Measurements from ENCODE around the gene FHOD3.
A peak's percentile ranks its signal among the peaks of the same experiment; 100 is the strongest.
"Not testable (repeated sequence)": the region's sequence is repeated elsewhere in the genome, so short reads cannot be mapped to it uniquely, and the experiment has no call there.

FHOD3 gene

DNA sequence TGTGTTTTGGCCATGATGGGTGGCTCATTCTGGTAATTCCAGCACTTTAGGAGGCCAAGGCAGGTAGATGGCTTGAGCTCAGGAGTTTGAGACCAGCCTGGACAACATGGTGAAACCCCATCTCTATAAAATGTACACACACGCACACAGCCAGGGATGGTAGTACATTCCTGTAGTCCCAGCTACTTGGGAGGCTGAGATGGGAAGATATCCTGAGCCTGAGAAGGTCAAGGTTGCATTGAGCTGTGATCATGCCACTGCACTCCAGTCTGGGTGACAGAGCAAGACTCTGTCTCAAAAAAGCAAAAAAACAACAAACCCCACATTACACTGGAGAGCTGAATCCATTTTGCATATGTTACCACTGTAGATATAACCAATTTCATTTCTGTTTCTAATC is 423.8 kb downstream of the FHOD3 start:
- DNase-seq: not testable (repeated sequence)

DNA sequence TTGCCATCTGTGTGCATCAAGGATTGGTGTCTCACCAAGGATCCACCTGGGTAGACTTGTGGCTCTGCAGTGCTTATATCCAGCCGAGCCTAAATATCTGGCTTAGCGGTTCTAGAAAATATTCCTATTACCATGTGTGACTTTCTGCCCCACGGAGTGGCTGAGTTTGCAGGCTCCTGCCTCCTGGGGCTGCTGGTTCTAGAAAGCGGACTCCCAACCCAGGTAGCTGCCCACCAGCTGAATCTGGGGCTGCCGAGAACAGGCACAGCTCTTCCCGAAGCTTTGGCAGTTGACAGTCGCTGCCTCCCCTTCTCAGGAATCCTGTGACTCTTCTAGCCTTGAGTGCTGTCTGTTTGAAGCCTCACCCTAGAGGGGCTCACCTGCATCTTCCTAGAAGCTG is 426.7 kb downstream of the FHOD3 start:
- no peak for DNase-seq

DNA sequence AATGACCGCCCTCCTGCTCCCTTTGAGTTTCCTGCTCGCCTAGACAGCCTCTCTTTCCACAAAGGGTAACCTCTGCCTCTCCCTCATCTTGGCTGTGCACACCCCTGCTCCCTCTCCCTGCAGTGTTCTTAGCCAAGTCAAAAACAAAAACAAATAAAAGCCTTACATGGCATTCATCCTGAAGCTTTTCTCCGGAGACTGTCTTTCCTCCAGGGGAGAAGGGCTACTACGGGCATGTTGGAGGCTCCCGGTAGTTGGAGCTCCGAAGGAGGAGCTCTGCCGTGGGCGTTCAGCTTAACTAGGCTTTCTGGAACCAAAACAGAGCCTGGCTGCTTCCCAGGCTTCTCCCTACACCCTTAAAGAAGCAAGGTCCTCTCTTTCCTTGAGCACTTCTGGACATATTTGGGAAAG is 427.1 kb downstream of the FHOD3 start:
- DNase-seq: no peak

DNA sequence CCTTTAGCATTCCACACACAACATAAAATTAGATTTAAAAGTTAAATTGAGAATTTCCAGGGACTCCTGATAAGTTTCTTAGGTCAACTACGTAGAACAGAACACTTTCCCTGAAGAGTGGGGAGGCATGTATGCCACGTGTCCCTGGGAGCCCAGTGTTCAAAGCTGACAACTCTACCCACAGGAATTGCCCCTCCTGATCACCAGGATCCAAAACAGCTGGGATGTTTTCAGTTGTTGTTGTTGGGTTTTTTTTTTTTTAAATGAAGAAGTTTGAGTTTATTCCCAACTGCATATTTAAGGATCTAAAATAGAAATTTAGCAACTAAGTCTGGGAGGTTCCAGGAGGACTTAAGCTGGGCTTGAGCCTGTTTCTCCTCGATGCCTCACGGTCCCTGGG is 430.8 kb downstream of the FHOD3 start:
- no peak for DNase-seq

DNA sequence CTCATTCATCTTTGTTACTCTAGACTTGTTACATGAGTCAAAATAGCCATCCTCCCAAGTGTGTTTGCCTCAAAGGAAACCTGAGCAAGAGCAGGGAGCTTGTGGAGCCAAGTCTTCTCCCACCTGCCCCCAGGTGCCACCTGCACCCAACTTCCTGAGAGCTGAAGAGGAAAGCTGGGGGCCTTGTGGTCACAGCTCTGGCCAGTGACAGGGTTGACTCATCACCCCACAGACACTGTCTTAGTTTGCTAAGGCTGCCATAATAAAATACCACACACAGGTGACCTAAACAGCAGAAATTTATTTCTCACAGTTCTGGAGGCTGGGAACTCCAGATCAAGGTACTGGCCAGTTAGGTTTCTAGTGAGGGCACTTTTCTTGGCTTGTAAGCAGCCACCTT is 431.7 kb downstream of the FHOD3 start:
- no peak for DNase-seq

DNA sequence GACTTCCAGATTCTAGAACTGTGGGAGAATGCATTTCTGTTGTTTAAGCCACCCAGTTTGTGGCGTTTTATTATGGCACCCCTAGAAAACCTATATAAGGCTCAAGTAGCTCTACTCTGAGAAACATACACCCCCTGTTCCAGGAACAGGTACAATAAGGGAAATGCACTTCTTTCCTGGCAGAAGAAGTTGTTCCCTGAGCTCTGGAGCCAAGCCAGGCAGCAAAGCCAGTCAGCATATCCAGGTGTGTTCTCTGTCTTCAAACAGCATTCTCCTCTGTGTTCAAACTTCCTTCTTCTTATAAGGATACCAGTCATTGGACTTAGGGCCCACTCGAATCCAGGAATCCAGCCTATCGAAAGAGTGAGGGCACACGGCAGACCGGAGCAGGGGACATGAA is 434.8 kb downstream of the FHOD3 start:
- no peak for DNase-seq

DNA sequence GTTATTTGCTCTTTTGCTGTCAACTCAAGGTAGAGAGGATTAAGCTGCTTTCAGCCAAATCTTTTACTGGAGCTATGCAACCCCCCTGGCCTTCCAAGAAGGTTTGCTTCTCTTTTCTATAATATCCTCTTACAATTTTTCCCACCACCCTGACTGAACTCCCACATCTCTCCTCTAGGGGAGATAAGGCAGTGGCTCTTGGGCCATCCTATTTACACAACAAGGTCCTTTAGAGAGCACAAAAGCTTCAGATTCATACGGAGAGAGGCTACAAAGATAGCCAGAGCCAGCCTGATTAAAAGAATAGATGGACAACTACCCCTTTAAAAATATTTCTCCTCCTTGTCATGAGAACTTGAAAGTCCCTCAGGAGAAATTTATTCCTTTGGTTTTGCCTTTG is 435.6 kb downstream of the FHOD3 start:
- no peak for DNase-seq

DNA sequence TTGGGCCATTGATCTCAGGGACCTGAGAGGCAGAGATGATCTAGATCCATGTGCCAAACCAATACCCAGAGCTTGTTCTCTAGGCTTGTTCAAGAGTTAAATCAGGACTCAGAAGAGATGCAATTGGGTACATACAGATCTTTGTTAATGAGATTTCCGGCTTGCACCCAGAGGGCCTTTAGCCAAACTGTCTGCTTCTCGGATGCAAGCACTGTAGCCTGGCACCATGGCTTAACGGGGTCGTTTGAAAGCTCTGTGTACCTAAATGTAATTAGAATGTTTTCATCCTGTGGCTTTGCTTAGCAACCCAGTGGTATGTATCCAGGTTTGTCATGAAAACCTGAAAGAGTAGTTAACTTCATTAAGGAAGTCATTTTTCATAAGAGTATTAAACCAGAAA is 437.1 kb downstream of the FHOD3 start:
- no peak for DNase-seq

DNA sequence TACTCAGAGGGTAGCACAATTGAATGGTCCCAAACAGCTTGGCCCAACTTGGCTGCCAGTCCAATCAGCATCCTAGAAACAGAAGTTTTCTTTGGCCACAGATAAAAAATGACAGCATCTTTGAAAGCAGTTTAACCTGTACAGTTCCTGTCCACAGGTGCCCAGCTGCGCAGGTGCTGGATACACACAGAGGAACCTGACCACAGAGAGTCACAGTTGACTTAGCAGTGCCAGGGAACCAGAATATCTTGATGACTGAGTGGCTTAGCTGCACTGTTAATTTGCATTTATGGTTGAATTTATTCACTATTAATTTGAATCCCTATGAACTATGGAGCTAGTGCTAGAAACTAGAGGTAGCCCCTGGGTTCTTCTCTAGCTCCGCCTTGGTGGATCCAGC is 437.6 kb downstream of the FHOD3 start:
- no peak for DNase-seq

DNA sequence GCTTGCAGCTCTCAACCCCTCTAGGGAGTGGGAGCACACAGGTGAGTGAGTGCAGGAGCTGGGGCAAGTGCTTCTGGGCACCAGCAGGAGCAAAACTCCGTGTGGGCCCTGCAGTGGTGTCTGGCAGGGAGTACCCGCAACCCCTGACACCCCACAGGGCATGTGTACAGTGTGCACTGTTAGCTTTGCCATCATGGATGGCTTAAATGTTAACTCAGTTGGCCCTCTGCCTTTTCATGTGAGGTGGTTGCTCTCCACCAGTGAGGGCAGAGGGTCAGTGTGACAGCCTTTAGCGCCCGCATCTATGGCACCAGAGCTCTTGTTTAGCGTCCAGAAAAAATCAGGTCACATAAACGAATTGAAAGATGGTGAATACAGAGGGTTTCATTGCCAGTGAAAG is 438.6 kb downstream of the FHOD3 start:
- no peak for DNase-seq

DNA sequence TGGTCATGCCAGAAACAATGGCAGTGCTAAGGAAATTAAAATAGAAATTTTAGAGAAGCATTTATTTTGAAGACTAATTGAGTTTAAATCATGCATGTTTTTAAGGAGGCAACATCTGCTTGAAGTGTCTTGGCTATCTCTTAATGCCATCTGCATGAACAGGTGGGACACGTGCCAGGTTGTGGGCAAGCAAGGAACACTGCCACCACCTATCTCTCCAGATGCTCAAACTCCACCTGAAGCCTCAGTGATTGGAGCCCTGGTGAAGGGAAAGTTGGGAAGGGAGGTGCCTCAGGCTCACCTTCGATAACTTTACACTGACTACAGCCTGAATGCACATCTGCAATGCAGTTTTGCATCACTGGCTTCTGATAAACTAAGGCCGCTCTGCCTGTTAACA is 439.8 kb downstream of the FHOD3 start:
- no peak for DNase-seq

DNA sequence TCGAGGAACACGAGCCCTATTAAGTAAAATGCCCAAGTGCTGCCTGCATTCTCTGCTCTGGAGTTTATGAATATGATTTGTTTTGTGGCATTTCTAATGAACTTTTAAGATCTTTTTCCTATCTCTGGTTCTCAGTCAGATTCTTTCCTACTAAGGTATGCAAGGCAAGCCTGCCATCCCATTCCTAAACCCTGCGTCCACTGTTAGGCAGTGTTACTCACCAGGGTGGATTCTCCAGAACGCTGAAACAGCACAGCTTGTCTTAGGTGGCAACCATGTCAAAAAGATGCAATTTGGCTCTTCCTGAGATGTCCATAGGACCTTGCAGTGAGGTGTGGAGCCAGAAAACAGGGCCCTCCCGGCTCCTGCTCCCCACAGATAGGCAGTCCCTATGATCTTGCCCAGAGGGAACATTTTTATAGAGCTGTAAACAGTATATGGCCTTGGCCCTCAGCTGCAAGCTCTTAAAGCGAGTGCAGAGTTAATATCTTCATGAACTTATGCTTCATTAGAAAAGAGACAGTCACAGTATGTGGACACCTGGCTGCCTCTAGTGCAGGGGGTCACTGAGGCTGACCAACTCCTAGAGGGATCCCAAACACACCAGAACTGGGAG is 446.9 kb downstream of the FHOD3 start:
- no peak for DNase-seq

DNA sequence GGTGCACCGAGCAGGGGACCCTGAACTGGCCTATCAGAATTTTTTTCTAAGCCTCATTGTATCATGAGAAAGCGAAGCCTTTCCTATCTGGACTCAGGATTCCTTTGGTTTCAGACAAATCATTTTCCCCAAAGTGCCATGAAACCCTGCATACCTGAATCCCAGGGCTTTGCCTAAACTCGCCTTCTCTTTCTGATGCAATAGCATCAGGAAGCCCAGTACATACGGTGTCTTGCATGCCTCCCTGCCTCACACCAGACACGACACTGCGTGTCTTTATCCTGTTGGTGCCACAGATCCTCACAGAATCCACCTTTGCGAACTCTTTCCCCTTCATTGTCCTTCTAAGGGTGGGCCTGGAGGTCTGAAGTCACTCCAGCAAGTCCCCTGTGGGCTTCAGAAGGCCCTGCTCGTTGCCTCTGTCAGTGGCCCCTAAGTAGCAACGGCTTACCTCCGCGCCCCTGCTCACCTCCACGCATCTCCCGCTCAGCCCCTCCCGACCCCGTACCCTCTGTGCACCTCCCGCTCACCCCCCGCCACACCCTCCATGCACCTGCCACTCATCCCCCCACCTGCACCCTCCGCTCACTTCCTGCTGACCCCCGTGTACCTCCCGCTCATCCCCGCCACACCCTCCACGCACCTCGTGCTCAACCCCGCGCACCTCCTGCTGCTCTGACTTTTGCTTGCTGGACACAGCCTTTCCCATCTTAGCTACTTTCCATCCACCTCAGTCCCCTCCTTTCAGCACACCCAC is 447.9 kb downstream of the FHOD3 start:
- DNase-seq: no peak

DNA sequence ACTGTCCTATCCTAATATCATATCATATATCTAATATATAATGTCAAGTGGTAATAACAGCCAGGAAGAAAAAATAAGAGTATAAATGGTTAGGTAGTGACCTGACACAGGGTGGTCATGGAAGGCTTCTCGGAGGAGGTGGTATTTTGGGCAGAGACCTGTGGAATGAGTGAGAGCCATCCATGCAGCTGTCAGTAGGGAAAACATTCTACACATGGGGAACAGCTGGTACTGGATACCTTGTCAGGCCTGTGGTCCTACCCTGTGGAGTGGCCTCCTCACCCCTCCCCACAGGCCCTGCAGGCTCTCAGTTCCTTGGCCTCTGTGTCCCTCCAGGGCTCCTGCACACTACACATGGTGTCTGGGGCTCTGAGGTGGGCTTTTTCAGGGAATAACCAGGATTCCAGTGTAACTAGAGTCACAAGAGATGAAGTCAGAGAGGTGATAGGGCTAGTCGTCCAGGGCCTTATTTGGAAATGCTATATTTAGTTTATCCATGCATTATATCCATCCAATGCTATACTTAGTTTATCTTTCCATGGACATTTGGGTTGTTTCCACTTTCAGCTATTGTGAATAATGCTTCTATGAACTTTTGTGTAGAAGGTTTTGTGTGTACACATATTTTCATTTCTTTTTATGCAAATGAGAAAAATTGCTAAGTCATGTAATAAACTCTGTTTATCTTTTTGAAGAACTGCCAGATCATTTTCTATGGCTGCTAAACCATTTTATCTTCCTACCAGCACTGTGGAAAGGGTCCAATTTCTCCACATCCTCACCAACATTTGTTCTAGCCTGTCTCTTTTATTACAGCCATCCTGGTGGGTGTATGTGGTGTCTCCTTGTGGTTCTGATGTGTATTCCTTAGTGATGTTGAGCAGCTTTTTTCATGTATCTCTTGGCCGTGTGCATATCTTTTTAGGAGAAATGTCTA is 455.7 kb downstream of the FHOD3 start:
- no peak for DNase-seq

DNA sequence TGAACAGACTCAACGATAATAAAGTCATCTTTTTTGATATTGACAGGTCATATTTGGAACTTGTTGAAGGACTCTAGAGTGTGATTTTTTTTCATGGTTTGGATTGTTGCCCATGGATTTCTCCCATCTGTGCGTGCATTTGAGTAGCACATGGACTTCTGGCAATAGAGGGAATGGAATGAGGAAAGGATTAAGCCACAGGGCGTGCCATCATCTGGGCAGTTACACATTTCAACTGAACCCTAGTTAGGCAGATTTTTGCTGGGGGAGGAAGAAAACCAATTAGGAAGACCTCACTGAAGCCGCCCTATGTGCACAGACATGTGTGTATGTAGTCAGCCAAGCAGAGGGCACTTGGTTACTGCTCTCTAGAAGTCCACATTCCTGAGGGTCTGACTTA is 458.7 kb downstream of the FHOD3 start:
- DNase-seq: no peak

DNA sequence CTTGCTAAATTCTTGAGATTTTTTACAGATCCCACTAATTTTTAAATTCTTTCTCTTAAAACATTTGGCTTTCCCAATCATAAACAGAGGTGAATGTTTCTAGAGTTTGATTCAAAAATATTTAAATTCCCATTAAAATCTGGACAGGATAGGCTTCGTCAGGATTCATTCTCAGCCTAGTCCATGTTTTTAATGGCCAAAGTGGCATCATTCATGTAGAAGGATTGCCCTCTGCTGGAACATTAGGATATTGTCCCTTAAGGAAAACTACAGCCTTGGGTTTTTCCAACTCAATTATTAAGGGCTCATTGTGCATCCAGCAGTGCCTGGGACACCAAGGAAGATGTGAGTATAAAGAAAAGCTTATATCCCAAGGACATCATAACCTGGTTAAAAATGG is 459.6 kb downstream of the FHOD3 start:
- DNase-seq: peak; percentile 39

DNA sequence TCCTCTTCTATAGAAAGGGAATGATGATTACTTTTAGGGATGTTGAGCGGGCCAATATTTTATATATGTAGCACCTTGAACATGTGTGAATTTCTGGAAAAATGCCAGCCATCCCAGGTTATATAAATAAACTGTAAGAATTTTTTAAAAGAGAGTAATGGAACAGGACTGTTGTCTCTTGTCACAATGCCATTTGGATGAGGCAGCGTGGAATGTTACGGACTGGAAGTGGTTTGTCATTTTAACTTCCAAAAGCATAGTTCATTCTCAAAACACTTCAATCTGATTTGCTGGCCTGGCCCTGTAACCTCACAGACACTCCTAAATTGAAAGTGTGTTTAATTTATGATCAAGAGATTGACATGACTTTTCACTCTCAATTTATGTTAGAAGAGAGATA is 460.5 kb downstream of the FHOD3 start:
- no peak for DNase-seq

DNA sequence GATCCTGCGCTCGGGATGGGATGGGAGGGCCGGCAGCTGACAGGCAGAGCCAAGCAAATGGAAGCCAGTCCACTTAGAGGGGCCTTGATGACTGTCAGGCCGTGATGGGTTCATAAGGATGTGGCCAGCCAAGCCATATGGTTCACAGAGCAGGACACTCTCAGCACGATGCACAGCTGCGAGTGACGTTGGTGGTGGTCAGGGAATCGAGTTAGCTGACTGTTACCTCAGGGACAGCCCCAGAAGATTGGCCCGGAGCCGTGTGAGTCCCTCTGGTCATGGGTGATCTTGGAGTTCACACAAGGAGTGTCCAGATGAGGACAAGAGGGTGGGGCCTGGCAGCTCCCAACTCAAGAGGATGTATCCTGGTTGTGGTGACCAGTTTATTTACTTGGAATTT is 461.1 kb downstream of the FHOD3 start:
- DNase-seq: no peak

DNA sequence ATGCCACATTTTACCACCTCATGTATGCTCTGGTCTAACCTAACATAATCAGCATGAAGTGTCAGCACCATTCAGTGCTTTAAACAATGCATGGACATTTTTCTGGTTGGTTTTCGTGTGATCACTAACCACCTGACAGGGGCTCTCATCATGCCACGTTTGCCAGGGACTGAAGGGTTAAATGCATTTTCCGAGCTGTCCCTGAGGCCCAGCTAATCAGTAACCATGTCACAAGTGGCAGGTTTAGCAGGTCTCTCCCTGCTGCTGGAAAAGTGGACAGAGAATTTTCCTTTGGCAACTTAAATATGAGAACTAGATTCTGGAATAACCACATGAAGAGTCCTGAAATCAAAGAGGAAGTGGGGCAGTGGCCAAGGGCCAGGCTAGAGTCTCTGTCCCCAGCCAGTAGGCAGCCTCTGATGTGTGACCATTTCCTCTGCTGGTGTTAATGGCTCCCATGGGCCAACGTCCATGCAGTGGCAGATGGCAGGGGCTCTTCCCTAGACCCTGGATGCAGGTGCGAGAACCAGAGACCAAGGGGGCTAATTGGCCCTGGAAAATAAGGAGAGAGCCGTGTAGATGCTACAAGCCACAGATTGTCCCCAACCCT is 461.8 kb downstream of the FHOD3 start:
- no peak for DNase-seq

DNA sequence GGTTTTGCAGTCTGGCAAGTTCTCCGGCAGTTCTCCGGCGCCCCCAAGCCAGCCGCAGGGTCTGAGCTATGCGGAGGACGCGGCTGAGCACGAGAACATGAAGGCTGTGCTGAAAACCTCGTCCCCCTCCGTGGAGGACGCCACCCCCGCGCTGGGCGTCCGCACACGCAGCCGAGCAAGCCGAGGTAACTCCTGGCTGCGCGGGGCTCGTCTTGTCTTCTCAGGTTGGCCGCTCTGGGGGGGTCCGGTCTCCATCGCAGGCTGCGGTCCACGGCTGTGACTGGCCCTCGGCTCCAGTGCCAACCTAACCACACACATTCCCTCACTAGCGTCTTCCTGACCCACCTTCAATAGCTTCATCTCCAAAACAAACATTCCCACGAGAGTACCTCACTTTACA is 463.1 kb downstream of the FHOD3 start:
- DNase-seq: no peak

DNA sequence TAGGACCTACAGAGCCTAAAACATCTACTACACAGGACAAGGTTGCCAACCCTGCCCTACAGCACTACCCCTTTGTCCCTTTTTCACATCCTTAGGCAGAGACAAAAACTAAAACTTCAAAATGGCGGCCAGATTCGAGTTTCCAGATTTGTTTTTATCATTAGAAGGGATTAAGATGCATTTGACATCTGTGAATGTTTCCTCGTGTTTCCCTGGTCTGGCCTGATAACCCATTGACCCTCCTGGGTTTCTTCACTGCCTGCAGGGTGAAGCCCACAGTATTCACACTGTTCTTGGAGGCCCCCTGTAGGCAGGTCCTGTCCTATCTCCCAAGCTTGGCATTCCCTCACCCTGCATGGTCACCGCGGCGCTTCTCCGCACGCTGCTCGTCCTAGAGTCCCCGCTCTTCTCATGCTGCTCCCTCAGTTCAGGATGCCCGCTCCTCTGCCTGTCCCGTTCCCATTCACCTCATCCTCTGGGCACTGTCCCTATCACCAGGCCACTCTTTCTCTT is 463.7 kb downstream of the FHOD3 start:
- no peak for DNase-seq

DNA sequence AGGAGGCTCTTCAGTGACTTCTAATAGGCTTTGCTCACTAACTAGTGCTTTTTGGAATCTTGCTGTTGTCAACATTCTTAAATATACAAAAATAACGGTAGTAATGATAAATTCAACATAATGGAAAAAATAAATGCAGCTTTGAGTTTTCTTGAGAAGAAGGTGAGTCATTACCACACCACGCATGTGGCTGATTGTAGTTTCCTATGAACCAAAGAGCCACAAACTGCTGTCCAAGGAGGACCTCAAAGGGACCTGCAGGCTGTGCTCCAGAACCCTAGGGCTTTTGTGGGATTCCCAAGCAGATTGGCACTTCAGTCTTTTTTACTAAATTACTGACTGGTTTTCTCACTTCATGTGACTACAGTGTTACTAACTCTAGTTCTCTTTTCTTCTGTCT is 464.6 kb downstream of the FHOD3 start:
- DNase-seq: no peak

DNA sequence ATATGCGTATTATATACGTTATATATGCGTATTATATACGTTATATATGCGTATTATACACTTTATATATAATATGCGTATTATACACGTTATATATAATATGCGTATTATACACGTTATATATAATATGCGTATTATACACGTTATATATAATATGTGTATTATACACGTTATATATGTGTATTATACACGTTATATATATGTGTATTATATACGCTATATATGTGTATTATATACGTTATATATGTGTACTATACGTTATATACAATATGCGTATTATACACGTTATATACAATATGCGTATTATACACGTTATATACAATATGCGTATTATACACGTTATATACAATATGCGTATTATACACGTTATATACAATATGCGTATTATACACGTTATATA is 465.5 kb downstream of the FHOD3 start:
- not testable (repeated sequence) for DNase-seq
